Spleen (tissue), 7 donors: ENCODE data around the gene CHRM5.

Experiments used
- CTCF ChIP-seq, 11 experiments: fragments of 200-600 bp in 7 of 11; fragments of 450-650 bp in 4 of 11; sonication (generic) in 4 of 11; IDR thresholded peaks in 8 of 11; conservative IDR thresholded peaks in 3 of 11; 1 replicate in 7 of 11; 2 replicates in 4 of 11; pipeline versions ENCODE4 v1.4.0 to v1.8.0; 2016 to 2021; ENCODE audit warnings: antibody characterized with exemption in 11 of 11, inconsistent platforms in 4 of 11, mild to moderate bottlenecking in 1 of 11
- POLR2AphosphoS5 ChIP-seq, 3 donors: sonication (generic); formaldehyde crosslinking; IDR thresholded peaks; one replicate each; pipeline ENCODE4 v1.5.1; 2017; ENCODE audit warnings: antibody characterized with exemption in 3 of 3
- donor health status: DM: no; HTN: no; CAD: no; lungs with moderate emphysema.
- donor health status: DM: no; HTN: no; CAD: no.
- donor health status: DM: no; HTN: no; CAD: no.

- TF ChIP-seq CTCF (IDR thresholded peaks at IDR 0.05 in 8 of 11, conservative IDR thresholded peaks at IDR 0.05 in 3 of 11) (peak in 7 of 11 experiments; percentile 28 to 42 (median 39)), POLR2AphosphoS5 (IDR thresholded peaks at IDR 0.05) (no peak)
These were observed 4.2 kb upstream of the CHRM5 start for GRCh38 chr15:33963831-33964664.
